ENCODE data around the gene PRCP. TPM values are rescaled to one million over a fixed set of nuclear protein-coding genes. Genes with fewer than 3 reads are reported as not detected.

Gene PRCP
- polyA plus RNA-seq, 1 of the 3 experiments (the other 2 are of a cell fraction), result 65.0 TPM

DNA sequence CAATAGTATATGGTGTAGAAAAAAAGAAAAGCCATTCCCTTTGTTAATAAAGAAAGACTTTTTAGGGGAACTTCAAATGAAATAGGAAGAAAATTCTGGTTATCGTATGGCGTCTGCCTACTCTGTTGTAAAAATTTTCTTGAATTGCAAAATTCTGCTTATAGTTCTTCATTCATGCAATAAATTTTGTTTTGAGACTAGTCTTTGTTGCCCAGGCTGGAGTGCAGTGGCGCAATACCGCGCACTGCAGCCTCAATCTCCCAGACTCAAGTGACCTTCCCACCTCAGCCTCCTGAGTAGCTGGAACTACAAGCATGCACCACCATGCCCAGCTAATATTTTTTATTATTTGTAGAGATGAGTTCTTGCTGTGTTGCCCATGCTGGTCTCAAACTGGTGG lies 7.1 kb upstream of the PRCP start:
- peaks cover 0 to 12% of the 10 kb centered on the region in 2 experiments for H3K36me3 ChIP-seq (replicated peaks in 1 of 2; ENCODE audit: control insufficient read depth in 1 of 2, insufficient read depth in 2 of 2, low read length in 1 of 2)
- peak overlapping the region; percentile 72; the same call in 1 of the 2 replicates for H2AFZ ChIP-seq (ENCODE audit: low read depth)
- WGBS (ENCODE audit: low lambda C conversion rate), result 97% methylated on average over 5 of the region's 5 CpGs
- no peak for DNase-seq
- TF ChIP-seq SMC3 (IDR thresholded peaks at IDR 0.05; ENCODE audit: low read depth, low read length) (no peak), CHD2 (IDR thresholded peaks at IDR 0.05; ENCODE audit: low read length, partially characterized antibody) (no peak), YY1 (IDR thresholded peaks at IDR 0.05; ENCODE audit: low read depth) (no peak), JUND (IDR thresholded peaks at IDR 0.05) (no peak), SIN3A (IDR thresholded peaks at IDR 0.05; ENCODE audit: borderline replicate concordance, low read depth, low read length) (no peak), NRF1 (IDR thresholded peaks at IDR 0.05; ENCODE audit: low read depth, low read length) (no peak), FOSL2 (IDR thresholded peaks at IDR 0.05; ENCODE audit: borderline replicate concordance, low read depth) (no peak), FOXM1 (IDR thresholded peaks at IDR 0.05; ENCODE audit: low read depth) (no peak), RCOR1 (IDR thresholded peaks at IDR 0.05; ENCODE audit: low read length) (no peak)
- H3K9me3 ChIP-seq, result no peaks in the 10 kb centered on the region
- H3F3A ChIP-seq (replicated peaks; ENCODE audit: insufficient read depth), result no peaks in the 10 kb centered on the region
- H3K27ac ChIP-seq (ENCODE audit: low read depth in 2 of 2, low read length in 1 of 2), result peak overlapping the region; percentile 33 to 36; a peak in 3 of 4 replicates
- H3K4me3 ChIP-seq (ENCODE audit: low read depth in 2 of 2, low read length in 1 of 2), result no peak overlapping the region; a peak in 1 of 4 replicates
- ChIA-PET CTCF (interaction anchor here (0.7 to 1.7 kb wide), 6 partner anchors 9 to 913 kb away, joined by 3 to 12 read pairs (median 4); no protein-coding TSS in a partner anchor), POLR2A (no interaction called here)
- H3K9me2 ChIP-seq, result no peaks in the 10 kb centered on the region
- H4K20me1 ChIP-seq (ENCODE audit: insufficient read depth), result no peaks in the 10 kb centered on the region
- H3K4me1 ChIP-seq (ENCODE audit: control insufficient read depth in 1 of 2, insufficient read depth in 2 of 2, low read depth in 1 of 2, low read length in 1 of 2), result peaks cover 4 to 7% of the 10 kb centered on the region in 2 experiments
- H3K79me2 ChIP-seq (ENCODE audit: insufficient read depth), result peaks cover 35% of the 10 kb centered on the region; the same call in 1 of the 2 replicates
- 0 out of 2 replicates have a peak overlapping the region, but pooled peaks have one; percentile 18 for H3K9ac ChIP-seq
- H3K27me3 ChIP-seq (ENCODE audit: insufficient read depth), result no peaks in the 10 kb centered on the region
- peak overlapping the region; percentile 69; the same call in 1 of the 2 replicates for H3K4me2 ChIP-seq

DNA sequence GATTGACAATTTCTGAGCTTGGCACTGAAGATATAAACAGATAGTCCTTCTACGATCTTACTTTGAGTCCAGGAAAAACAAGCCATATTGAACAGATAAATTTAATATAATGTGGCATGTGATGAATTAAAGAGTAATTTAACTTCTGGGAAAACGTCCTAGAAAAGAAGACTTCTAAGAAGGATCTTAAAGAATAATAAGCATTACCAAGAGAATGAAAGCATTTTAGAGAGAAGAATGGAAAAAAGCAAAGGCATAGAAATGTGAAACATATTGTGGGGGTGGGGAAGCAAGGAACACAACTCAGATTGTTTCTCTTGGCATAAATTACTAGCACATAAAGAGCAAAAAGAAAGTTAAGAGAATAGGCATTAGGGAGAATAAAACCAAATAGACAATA lies 6.7 kb upstream of the PRCP start:
- Histone ChIP-seq H2AFZ (ENCODE audit: low read depth) (peak overlapping the region; percentile 72), H4K20me1 (ENCODE audit: insufficient read depth) (no peaks in the 10 kb centered on the region), H3K4me2 (peak overlapping the region; percentile 69), H3K9ac (peak overlapping the region; percentile 18; the same call in 1 of the 2 replicates), H3K9me3 (no peaks in the 10 kb centered on the region), H3K4me1 (ENCODE audit: control insufficient read depth in 1 of 2, insufficient read depth in 2 of 2, low read depth in 1 of 2, low read length in 1 of 2) (peaks cover 4 to 12% of the 10 kb centered on the region in 2 experiments), H3K27me3 (ENCODE audit: insufficient read depth) (no peaks in the 10 kb centered on the region), H3K79me2 (ENCODE audit: insufficient read depth) (peaks cover 39% of the 10 kb centered on the region; the same call in 1 of the 2 replicates), H3K36me3 (replicated peaks in 1 of 2; ENCODE audit: control insufficient read depth in 1 of 2, insufficient read depth in 2 of 2, low read length in 1 of 2) (peaks cover 0 to 10% of the 10 kb centered on the region in 2 experiments), H3K27ac (ENCODE audit: low read depth in 2 of 2, low read length in 1 of 2) (peak overlapping the region; percentile 33 to 36; a peak in 3 of 4 replicates), H3K4me3 (ENCODE audit: low read depth in 2 of 2, low read length in 1 of 2) (peak overlapping the region; percentile 19 to 36; a peak in 2 of 4 replicates), H3F3A (replicated peaks; ENCODE audit: insufficient read depth) (no peaks in the 10 kb centered on the region), H3K9me2 (no peaks in the 10 kb centered on the region)
- WGBS (ENCODE audit: low lambda C conversion rate), result 21% methylated on average over 2 of the region's 2 CpGs
- no peak for DNase-seq
- CTCF ChIA-PET, result interaction anchor here (0.7 to 1.7 kb wide), 7 partner anchors 9 to 913 kb away, joined by 3 to 12 read pairs (median 4); no protein-coding TSS in a partner anchor
- TF ChIP-seq, protein P1, sequence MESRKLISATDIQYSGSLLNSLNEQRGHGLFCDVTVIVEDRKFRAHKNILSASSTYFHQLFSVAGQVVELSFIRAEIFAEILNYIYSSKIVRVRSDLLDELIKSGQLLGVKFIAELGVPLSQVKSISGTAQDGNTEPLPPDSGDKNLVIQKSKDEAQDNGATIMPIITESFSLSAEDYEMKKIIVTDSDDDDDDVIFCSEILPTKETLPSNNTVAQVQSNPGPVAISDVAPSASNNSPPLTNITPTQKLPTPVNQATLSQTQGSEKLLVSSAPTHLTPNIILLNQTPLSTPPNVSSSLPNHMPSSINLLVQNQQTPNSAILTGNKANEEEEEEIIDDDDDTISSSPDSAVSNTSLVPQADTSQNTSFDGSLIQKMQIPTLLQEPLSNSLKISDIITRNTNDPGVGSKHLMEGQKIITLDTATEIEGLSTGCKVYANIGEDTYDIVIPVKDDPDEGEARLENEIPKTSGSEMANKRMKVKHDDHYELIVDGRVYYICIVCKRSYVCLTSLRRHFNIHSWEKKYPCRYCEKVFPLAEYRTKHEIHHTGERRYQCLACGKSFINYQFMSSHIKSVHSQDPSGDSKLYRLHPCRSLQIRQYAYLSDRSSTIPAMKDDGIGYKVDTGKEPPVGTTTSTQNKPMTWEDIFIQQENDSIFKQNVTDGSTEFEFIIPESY (IDR thresholded peaks at IDR 0.05; ENCODE audit: borderline replicate concordance, low read depth), result no peak
- no peak for TF ChIP-seq TEAD4 (IDR thresholded peaks at IDR 0.05; ENCODE audit: borderline replicate concordance, insufficient read depth)
- TF ChIP-seq, protein P2, sequence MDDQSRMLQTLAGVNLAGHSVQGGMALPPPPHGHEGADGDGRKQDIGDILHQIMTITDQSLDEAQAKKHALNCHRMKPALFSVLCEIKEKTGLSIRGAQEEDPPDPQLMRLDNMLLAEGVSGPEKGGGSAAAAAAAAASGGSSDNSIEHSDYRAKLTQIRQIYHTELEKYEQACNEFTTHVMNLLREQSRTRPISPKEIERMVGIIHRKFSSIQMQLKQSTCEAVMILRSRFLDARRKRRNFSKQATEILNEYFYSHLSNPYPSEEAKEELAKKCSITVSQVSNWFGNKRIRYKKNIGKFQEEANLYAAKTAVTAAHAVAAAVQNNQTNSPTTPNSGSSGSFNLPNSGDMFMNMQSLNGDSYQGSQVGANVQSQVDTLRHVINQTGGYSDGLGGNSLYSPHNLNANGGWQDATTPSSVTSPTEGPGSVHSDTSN (IDR thresholded peaks at IDR 0.05), result peak; percentile 37; the same call in 1 of the 2 replicates
- POLR2A ChIA-PET, result no interaction called here

Measured in SK-N-SH (cell line).